Parathyroid adenoma (tissue), 2 donors: ENCODE data around the gene SLC25A21.

Source experiments
- H2AFZ ChIP-seq: fragments of 300-600 bp; sonication (generic); one replicate; pipeline ENCODE4 v1.7.0; 2017; ENCODE audit warnings: antibody characterized with exemption, mild to moderate bottlenecking
- H3K27ac ChIP-seq: fragments of 300-600 bp; sonication (generic); one replicate; pipeline ENCODE4 v1.7.0; 2017
- H3K27me3 ChIP-seq: fragments of 300-600 bp; sonication (generic); one replicate; pipeline ENCODE4 v1.7.0; 2017; ENCODE audit warnings: low read length; ENCODE audit not compliant: control insufficient read depth, insufficient read depth
- H3K36me3 ChIP-seq: fragments of 300-600 bp; sonication (generic); one replicate; pipeline ENCODE4 v1.7.0; 2017; ENCODE audit warnings: low read length; ENCODE audit not compliant: control insufficient read depth, insufficient read depth
- H3K4me1 ChIP-seq: fragments of 300-600 bp; sonication (generic); one replicate; pipeline ENCODE4 v1.7.0; 2017; ENCODE audit warnings: control low read depth
- H3K4me2 ChIP-seq: fragments of 300-600 bp; sonication (generic); one replicate; pipeline ENCODE4 v1.7.0; 2017; ENCODE audit warnings: low read length
- H3K4me3 ChIP-seq: fragments of 300-600 bp; sonication (generic); one replicate; pipeline ENCODE4 v1.7.0; 2017; ENCODE audit warnings: low read depth, low read length
- H3K79me2 ChIP-seq: fragments of 300-600 bp; sonication (generic); one replicate; pipeline ENCODE4 v1.7.0; 2017; ENCODE audit warnings: control low read depth
- H3K9ac ChIP-seq: fragments of 300-600 bp; sonication (generic); one replicate; pipeline ENCODE4 v1.7.0; 2017; ENCODE audit warnings: mild to moderate bottlenecking
- H3K9me3 ChIP-seq: fragments of 300-600 bp; sonication (generic); one replicate; pipeline ENCODE4 v1.7.0; 2017; ENCODE audit warnings: low read length; ENCODE audit not compliant: control insufficient read depth
- TF ChIP-seq, protein P1 (sequence below): fragments of 300-600 bp; sonication (generic); IDR thresholded peaks from one replicate; pipeline ENCODE4 v1.7.0; 2017; ENCODE audit warnings: antibody characterized with exemption, mild to moderate bottlenecking
- donor health status: primary hyperparathyroidism.

The SLC25A21 gene

GRCh38 chr14:36720657-36721056 is 451.7 kb downstream of the SLC25A21 start:
- Histone ChIP-seq H3K36me3 (no peaks in the 10 kb centered on the region), H3K4me2 (no peak overlapping the region), H3K9me3 (no peaks in the 10 kb centered on the region), H3K27ac (no peak overlapping the region), H3K79me2 (no peaks in the 10 kb centered on the region), H3K4me1 (no peaks in the 10 kb centered on the region), H2AFZ (no peak overlapping the region), H3K27me3 (no peaks in the 10 kb centered on the region), H3K4me3 (no peak overlapping the region), H3K9ac (no peak overlapping the region)
- TF ChIP-seq, protein P1, sequence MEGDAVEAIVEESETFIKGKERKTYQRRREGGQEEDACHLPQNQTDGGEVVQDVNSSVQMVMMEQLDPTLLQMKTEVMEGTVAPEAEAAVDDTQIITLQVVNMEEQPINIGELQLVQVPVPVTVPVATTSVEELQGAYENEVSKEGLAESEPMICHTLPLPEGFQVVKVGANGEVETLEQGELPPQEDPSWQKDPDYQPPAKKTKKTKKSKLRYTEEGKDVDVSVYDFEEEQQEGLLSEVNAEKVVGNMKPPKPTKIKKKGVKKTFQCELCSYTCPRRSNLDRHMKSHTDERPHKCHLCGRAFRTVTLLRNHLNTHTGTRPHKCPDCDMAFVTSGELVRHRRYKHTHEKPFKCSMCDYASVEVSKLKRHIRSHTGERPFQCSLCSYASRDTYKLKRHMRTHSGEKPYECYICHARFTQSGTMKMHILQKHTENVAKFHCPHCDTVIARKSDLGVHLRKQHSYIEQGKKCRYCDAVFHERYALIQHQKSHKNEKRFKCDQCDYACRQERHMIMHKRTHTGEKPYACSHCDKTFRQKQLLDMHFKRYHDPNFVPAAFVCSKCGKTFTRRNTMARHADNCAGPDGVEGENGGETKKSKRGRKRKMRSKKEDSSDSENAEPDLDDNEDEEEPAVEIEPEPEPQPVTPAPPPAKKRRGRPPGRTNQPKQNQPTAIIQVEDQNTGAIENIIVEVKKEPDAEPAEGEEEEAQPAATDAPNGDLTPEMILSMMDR, result no peak

GRCh38 chr14:36719823-36720222 is 452.6 kb downstream of the SLC25A21 start:
- TF ChIP-seq, protein P1, result no peak
- no peaks in the 10 kb centered on the region for H3K79me2 ChIP-seq

DNA sequence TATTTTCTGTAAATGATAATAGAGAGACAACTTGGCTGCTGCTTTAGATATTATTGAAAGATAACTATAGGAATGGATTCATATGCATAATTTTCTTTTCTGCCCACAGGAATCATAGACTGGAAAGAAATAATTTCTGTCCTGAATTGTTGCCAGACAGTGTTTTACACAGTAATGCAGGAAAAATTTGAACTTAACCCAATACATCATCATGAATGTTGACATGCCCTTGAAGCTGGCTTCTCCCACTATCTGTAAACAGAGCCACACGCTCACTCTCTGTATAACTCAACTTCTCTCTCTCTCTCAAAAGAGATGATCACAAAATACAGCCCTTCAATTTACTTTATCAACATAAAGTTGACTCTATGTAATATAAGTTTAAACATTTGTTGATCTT is 454.2 kb downstream of the SLC25A21 start:
- H3K27ac ChIP-seq, result no peak overlapping the region
- no peak overlapping the region for H2AFZ ChIP-seq
- H3K79me2 ChIP-seq, result no peaks in the 10 kb centered on the region
- H3K9ac ChIP-seq, result no peak overlapping the region
- no peak overlapping the region for H3K4me3 ChIP-seq
- no peaks in the 10 kb centered on the region for H3K36me3 ChIP-seq
- H3K4me2 ChIP-seq, result no peak overlapping the region
- TF ChIP-seq, protein P1, result no peak
- no peaks in the 10 kb centered on the region for H3K4me1 ChIP-seq
- H3K27me3 ChIP-seq, result no peaks in the 10 kb centered on the region
- H3K9me3 ChIP-seq, result no peaks in the 10 kb centered on the region

More at GRCh38 chr14:36719823-36720222, 452.6 kb downstream of the SLC25A21 start:
- Histone ChIP-seq H3K4me1 (no peaks in the 10 kb centered on the region), H3K27me3 (no peaks in the 10 kb centered on the region), H3K27ac (no peak overlapping the region), H3K9me3 (no peaks in the 10 kb centered on the region), H3K4me3 (no peak overlapping the region), H2AFZ (no peak overlapping the region), H3K36me3 (no peaks in the 10 kb centered on the region), H3K9ac (no peak overlapping the region), H3K4me2 (no peak overlapping the region)

- H3K4me1 ChIP-seq, result no peaks in the 10 kb centered on the region
- no peak overlapping the region for H3K27ac ChIP-seq
- no peak overlapping the region for H2AFZ ChIP-seq
- no peak overlapping the region for H3K4me3 ChIP-seq
- H3K27me3 ChIP-seq, result no peaks in the 10 kb centered on the region
- H3K36me3 ChIP-seq, result no peaks in the 10 kb centered on the region
- no peaks in the 10 kb centered on the region for H3K9me3 ChIP-seq
- no peak overlapping the region for H3K4me2 ChIP-seq
- TF ChIP-seq, protein P1, result no peak
- no peak overlapping the region for H3K9ac ChIP-seq
- H3K79me2 ChIP-seq, result no peaks in the 10 kb centered on the region
These were observed 455.0 kb downstream of the SLC25A21 start for GRCh38 chr14:36717363-36717762.

- TF ChIP-seq, protein P1, result no peak
- H3K4me2 ChIP-seq, result no peak overlapping the region
- H3K4me3 ChIP-seq, result no peak overlapping the region
- H3K27ac ChIP-seq, result no peak overlapping the region
- no peaks in the 10 kb centered on the region for H3K4me1 ChIP-seq
- H3K79me2 ChIP-seq, result no peaks in the 10 kb centered on the region
- no peaks in the 10 kb centered on the region for H3K27me3 ChIP-seq
- no peak overlapping the region for H2AFZ ChIP-seq
- no peak overlapping the region for H3K9ac ChIP-seq
- H3K36me3 ChIP-seq, result no peaks in the 10 kb centered on the region
- H3K9me3 ChIP-seq, result no peaks in the 10 kb centered on the region
These were observed 455.7 kb downstream of the SLC25A21 start for GRCh38 chr14:36716614-36717184.
